Measurements from ENCODE around the gene PC. TPM values are rescaled to one million over a fixed set of nuclear protein-coding genes. Genes with fewer than 3 reads are reported as not detected.

PC gene
- polyA plus RNA-seq, 1 of the 3 experiments (the other 2 are of a cell fraction), result 9.7 TPM

GRCh38 chr11:66882561-66883015, 75.6 kb downstream of the PC start:
- Histone ChIP-seq H3K9me2 (no peaks in the 10 kb centered on the region), H4K20me1 (ENCODE audit: insufficient read depth) (no peaks in the 10 kb centered on the region), H3K4me2 (no peak overlapping the region), H3K9ac (no peak overlapping the region), H2AFZ (ENCODE audit: low read depth) (peak overlapping the region; percentile 7; the same call in 1 of the 2 replicates), H3K4me1 (ENCODE audit: control insufficient read depth in 1 of 2, insufficient read depth in 2 of 2, low read depth in 1 of 2, low read length in 1 of 2) (peaks cover 4 to 61% of the 10 kb centered on the region in 2 experiments; a peak in 2 of 4 replicates), H3F3A (replicated peaks; ENCODE audit: insufficient read depth) (no peaks in the 10 kb centered on the region), H3K36me3 (replicated peaks in 1 of 2; ENCODE audit: control insufficient read depth in 1 of 2, insufficient read depth in 2 of 2, low read length in 1 of 2) (no peaks in the 10 kb centered on the region), H3K27me3 (ENCODE audit: insufficient read depth) (no peaks in the 10 kb centered on the region), H3K27ac (ENCODE audit: low read depth in 2 of 2, low read length in 1 of 2) (peak overlapping the region in 1 of 2 experiments; percentile 48; a peak in 2 of 4 replicates), H3K79me2 (ENCODE audit: insufficient read depth) (no peaks in the 10 kb centered on the region), H3K9me3 (no peaks in the 10 kb centered on the region), H3K4me3 (ENCODE audit: low read depth in 2 of 2, low read length in 1 of 2) (no peak overlapping the region)
- WGBS (ENCODE audit: low lambda C conversion rate), result 72% methylated on average over 13 of the region's 14 CpGs
- ChIA-PET CTCF (interaction anchor here (0.7 to 4.6 kb wide), 28 partner anchors 8 to 314 kb away, joined by 3 to 44 read pairs (median 4); partner anchors contain the start of genes C11orf86, CTSF, RBM4B and RCE1), POLR2A (interaction anchor here (0.8 kb wide), 1 partner anchor 45 kb away, joined by 4 read pairs; no protein-coding TSS in a partner anchor)
- DNase-seq, result no peak
- TF ChIP-seq TEAD4 (IDR thresholded peaks at IDR 0.05; ENCODE audit: borderline replicate concordance, insufficient read depth) (no peak), PBX3 (IDR thresholded peaks at IDR 0.05) (no peak), RAD21 (IDR thresholded peaks at IDR 0.05; ENCODE audit: low read length) (no peak), YY1 (IDR thresholded peaks at IDR 0.05; ENCODE audit: low read depth) (no peak), NFIC (IDR thresholded peaks at IDR 0.05; ENCODE audit: borderline replicate concordance) (no peak), MXI1 (IDR thresholded peaks at IDR 0.05; ENCODE audit: low read depth, low read length) (no peak), RXRA (IDR thresholded peaks at IDR 0.05; ENCODE audit: borderline replicate concordance, low read depth) (no peak), SIN3A (IDR thresholded peaks at IDR 0.05; ENCODE audit: borderline replicate concordance, low read depth, low read length) (no peak), GATA2 (CRISPR knock-in tag; IDR thresholded peaks at IDR 0.05) (no peak), SMC3 (IDR thresholded peaks at IDR 0.05; ENCODE audit: low read depth, low read length) (no peak), POLR2AphosphoS5 (IDR thresholded peaks at IDR 0.05; ENCODE audit: low read depth, low read length) (no peak)
- TF ChIP-seq, protein P1, sequence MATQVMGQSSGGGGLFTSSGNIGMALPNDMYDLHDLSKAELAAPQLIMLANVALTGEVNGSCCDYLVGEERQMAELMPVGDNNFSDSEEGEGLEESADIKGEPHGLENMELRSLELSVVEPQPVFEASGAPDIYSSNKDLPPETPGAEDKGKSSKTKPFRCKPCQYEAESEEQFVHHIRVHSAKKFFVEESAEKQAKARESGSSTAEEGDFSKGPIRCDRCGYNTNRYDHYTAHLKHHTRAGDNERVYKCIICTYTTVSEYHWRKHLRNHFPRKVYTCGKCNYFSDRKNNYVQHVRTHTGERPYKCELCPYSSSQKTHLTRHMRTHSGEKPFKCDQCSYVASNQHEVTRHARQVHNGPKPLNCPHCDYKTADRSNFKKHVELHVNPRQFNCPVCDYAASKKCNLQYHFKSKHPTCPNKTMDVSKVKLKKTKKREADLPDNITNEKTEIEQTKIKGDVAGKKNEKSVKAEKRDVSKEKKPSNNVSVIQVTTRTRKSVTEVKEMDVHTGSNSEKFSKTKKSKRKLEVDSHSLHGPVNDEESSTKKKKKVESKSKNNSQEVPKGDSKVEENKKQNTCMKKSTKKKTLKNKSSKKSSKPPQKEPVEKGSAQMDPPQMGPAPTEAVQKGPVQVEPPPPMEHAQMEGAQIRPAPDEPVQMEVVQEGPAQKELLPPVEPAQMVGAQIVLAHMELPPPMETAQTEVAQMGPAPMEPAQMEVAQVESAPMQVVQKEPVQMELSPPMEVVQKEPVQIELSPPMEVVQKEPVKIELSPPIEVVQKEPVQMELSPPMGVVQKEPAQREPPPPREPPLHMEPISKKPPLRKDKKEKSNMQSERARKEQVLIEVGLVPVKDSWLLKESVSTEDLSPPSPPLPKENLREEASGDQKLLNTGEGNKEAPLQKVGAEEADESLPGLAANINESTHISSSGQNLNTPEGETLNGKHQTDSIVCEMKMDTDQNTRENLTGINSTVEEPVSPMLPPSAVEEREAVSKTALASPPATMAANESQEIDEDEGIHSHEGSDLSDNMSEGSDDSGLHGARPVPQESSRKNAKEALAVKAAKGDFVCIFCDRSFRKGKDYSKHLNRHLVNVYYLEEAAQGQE (IDR thresholded peaks at IDR 0.05; ENCODE audit: low read depth, low read length), result no peak
- TF ChIP-seq, protein P2, sequence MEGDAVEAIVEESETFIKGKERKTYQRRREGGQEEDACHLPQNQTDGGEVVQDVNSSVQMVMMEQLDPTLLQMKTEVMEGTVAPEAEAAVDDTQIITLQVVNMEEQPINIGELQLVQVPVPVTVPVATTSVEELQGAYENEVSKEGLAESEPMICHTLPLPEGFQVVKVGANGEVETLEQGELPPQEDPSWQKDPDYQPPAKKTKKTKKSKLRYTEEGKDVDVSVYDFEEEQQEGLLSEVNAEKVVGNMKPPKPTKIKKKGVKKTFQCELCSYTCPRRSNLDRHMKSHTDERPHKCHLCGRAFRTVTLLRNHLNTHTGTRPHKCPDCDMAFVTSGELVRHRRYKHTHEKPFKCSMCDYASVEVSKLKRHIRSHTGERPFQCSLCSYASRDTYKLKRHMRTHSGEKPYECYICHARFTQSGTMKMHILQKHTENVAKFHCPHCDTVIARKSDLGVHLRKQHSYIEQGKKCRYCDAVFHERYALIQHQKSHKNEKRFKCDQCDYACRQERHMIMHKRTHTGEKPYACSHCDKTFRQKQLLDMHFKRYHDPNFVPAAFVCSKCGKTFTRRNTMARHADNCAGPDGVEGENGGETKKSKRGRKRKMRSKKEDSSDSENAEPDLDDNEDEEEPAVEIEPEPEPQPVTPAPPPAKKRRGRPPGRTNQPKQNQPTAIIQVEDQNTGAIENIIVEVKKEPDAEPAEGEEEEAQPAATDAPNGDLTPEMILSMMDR (IDR thresholded peaks at IDR 0.05), result no peak

Data from SK-N-SH (cell line).